K562 (cell line): ENCODE measurements around the gene TGDS. TPM values are rescaled to one million over a fixed set of nuclear protein-coding genes. Genes with fewer than 3 reads are reported as not detected.

Experiments used
- ATAC-seq: fragments of 200-7000 bp; cut with Tn5 transposase; 3 replicates; pipeline ENCODE4 v1.9.1; 2020; ENCODE audit warnings: moderate library complexity
- BruUV-seq: library from RNA; stranded (reverse); fragments of 400-500 nt; replicated peaks from 2 replicates; lab custom pipeline; 2021; lab: Mats Ljungman, UMichigan
- CTCF ChIA-PET: fragments of 300-600 bp; formaldehyde crosslinking; extraction: SDS; loops from one replicate; lab custom pipeline; 2021; ENCODE audit warnings: low intra/inter-chr PET ratio; lab: Yijun Ruan, JAX
- POLR2A ChIA-PET: fragments of 300-600, 350-650 bp; sonication (Branson Sonifier 250); formaldehyde crosslinking; extraction: SDS; loops from one replicate; lab custom pipeline; 2021; ENCODE audit warnings: antibody characterized with exemption, inconsistent platforms; lab: Yijun Ruan, JAX
- DNase-seq, 4 experiments: peaks; one replicate each; pipeline versions ENCODE4 v3.0.0 to v3.0.0-alpha.2; 2011 to 2018; ENCODE audit warnings: low spot score in 3 of 4, mixed read lengths in 3 of 4; ENCODE audit errors: extremely low read depth in 1 of 4
- FAIRE-seq: peaks from 2 replicates; lab custom pipeline; 2011; peaks lifted over from hg19 to GRCh38; lab: Jason Lieb, UNC
- H2AFZ ChIP-seq: 2 replicates; pipeline ENCODE4 v1.6.0; 2011; ENCODE audit warnings: low read depth, low read length, control low read depth, inconsistent platforms
- H3K27ac ChIP-seq: fragments of 200-600 bp; 3 replicates; pipeline ENCODE4 v1.8.0; 2011; ENCODE audit warnings: low read depth, mild to moderate bottlenecking, control low read depth, inconsistent platforms, low read length, moderate library complexity, mixed read lengths; ENCODE audit errors: extremely low read depth
- H3K27me3 ChIP-seq, 2 experiments: fragments of 300-600 bp in 1 of 2; 2 replicates in 1 of 2; 3 replicates in 1 of 2; pipeline versions ENCODE4 v1.6.0 to v1.8.0; 2011; ENCODE audit warnings: inconsistent platforms in 2 of 2, low read length in 2 of 2, mild to moderate bottlenecking in 1 of 2, mixed read lengths in 1 of 2, moderate library complexity in 1 of 2; ENCODE audit not compliant: control insufficient read depth in 2 of 2, insufficient read depth in 2 of 2
- H3K36me3 ChIP-seq: fragments of 300-600 bp; 3 replicates; pipeline ENCODE4 v1.8.0; 2011; ENCODE audit warnings: mild to moderate bottlenecking, low read length, inconsistent platforms; ENCODE audit not compliant: control insufficient read depth, insufficient read depth
- H3K4me1 ChIP-seq, 2 experiments: fragments of 200-600 bp in 1 of 2; replicated peaks in 1 of 2; 2 replicates in 1 of 2; 3 replicates in 1 of 2; pipeline versions ENCODE4 v1.5.1 to v1.8.0; 2011; ENCODE audit warnings: inconsistent platforms in 2 of 2, low read length in 2 of 2, mild to moderate bottlenecking in 1 of 2, mixed read lengths in 1 of 2, moderate library complexity in 1 of 2; ENCODE audit not compliant: control insufficient read depth in 2 of 2, insufficient read depth in 2 of 2
- H3K4me2 ChIP-seq: 2 replicates; pipeline ENCODE4 v1.6.1; 2011; ENCODE audit warnings: low read length, control low read depth, inconsistent platforms, mixed read lengths; ENCODE audit not compliant: insufficient read depth
- H3K4me3 ChIP-seq: fragments of 200-600 bp; sonication (generic), shearing (Covaris generic); 2 replicates; pipeline ENCODE4 v1.5.1; 2016; ENCODE audit warnings: control low read depth, inconsistent platforms
- H3K79me2 ChIP-seq: fragments of 200-600 bp; 3 replicates; pipeline ENCODE4 v1.8.0; 2011; ENCODE audit warnings: low read length, inconsistent platforms; ENCODE audit not compliant: control insufficient read depth, insufficient read depth
- H3K9ac ChIP-seq, 2 experiments: 2 replicates each; pipeline versions ENCODE4 v1.6.0 to v1.6.1; 2011; ENCODE audit warnings: low read depth in 2 of 2, low read length in 2 of 2, control low read depth in 1 of 2, inconsistent platforms in 1 of 2, mild to moderate bottlenecking in 1 of 2, mixed read lengths in 1 of 2; ENCODE audit not compliant: insufficient read depth in 1 of 2
- H3K9me1 ChIP-seq: one replicate; pipeline ENCODE4 v1.6.0; 2011; ENCODE audit warnings: inconsistent platforms, mild to moderate bottlenecking, low read length, moderate library complexity; ENCODE audit not compliant: control insufficient read depth, insufficient read depth
- H3K9me3 ChIP-seq: replicated peaks from 2 replicates; pipeline ENCODE4 v1.5.1; 2011; ENCODE audit warnings: low read depth, low read length, inconsistent platforms; ENCODE audit not compliant: control insufficient read depth, insufficient read depth
- H4K20me1 ChIP-seq: replicated peaks from 2 replicates; pipeline ENCODE4 v1.6.1; 2011; ENCODE audit warnings: low read length, inconsistent platforms, mixed read lengths; ENCODE audit not compliant: control insufficient read depth, insufficient read depth
- C11orf30 ChIP-seq: fragments of 450-650 bp; IDR thresholded peaks from 2 replicates; pipeline ENCODE4 v1.6.1; 2016; ENCODE audit warnings: low read depth, mild to moderate bottlenecking
- CLOCK ChIP-seq: fragments of 250-450 bp; sonication (Bioruptor Pico); IDR thresholded peaks from 2 replicates; pipeline ENCODE4 v1.4.0; 2020; ENCODE audit warnings: mild to moderate bottlenecking, moderate library complexity, borderline replicate concordance
- ILF3 ChIP-seq: fragments of 450-650 bp; IDR thresholded peaks from 2 replicates; pipeline ENCODE4 v1.6.1; 2018; ENCODE audit warnings: antibody characterized with exemption, mild to moderate bottlenecking, moderate library complexity, borderline replicate concordance
- MAFF ChIP-seq: IDR thresholded peaks from 2 replicates; pipeline ENCODE4 v1.6.1; 2012; ENCODE audit warnings: low read length, improper control_type of control experiment
- MAFG ChIP-seq: fragments of 450-650 bp; conservative IDR thresholded peaks from 2 replicates; pipeline ENCODE4 v1.6.1; 2016; ENCODE audit warnings: missing genetic modification characterization, missing compliant biosample characterization
- MAFK ChIP-seq: IDR thresholded peaks from 2 replicates; pipeline ENCODE4 v1.6.1; 2011; ENCODE audit warnings: low read length, improper control_type of control experiment
- MEF2D ChIP-seq: conservative IDR thresholded peaks from 2 replicates; pipeline ENCODE4 v1.6.1; 2016; ENCODE audit warnings: low read depth, missing genetic modification characterization, missing compliant biosample characterization
- SP1 ChIP-seq: sonication (generic); formaldehyde crosslinking; IDR thresholded peaks from 2 replicates; pipeline ENCODE4 v1.8.1; 2022; ENCODE audit warnings: mild to moderate bottlenecking, missing genetic modification reagents
- ZC3H11A ChIP-seq: IDR thresholded peaks from 2 replicates; pipeline ENCODE4 v1.6.1; 2012; ENCODE audit warnings: low read depth, low read length, improper control_type of control experiment
- ZNF212 ChIP-seq: fragments of 450-650 bp; formaldehyde crosslinking; IDR thresholded peaks from 2 replicates; pipeline ENCODE4 v1.4.0; 2020; ENCODE audit warnings: mild to moderate bottlenecking
- ZNF280A ChIP-seq: fragments of 450-650 bp; IDR thresholded peaks from 2 replicates; pipeline ENCODE4 v1.6.1; 2018; ENCODE audit warnings: mild to moderate bottlenecking, low read depth; ENCODE audit not compliant: partially characterized antibody
- ZNF316 ChIP-seq: fragments of 450-650 bp; IDR thresholded peaks from 2 replicates; pipeline ENCODE4 v1.6.1; 2016
- WGBS: fragments of 100-300 bp; shearing (Covaris generic); methylation state at CpG from one replicate; pipeline ENCODE4 v1.1.6; 2016; ENCODE audit warnings: low coverage, mixed read lengths; ENCODE audit not compliant: insufficient coverage; ENCODE audit errors: missing lambda C conversion rate; 5-methylcytosine and 5-hydroxymethylcytosine counted together
- in situ Hi-C: fragments of 300-500 bp; cut with MboI; formaldehyde crosslinking; loops from 4 replicates; pipeline ENCODE4 v1.15.0; 2018; ENCODE audit warnings: inconsistent platforms, mixed read lengths
- intact Hi-C: fragments of 100-400 bp; cut with micrococcal nuclease; formaldehyde crosslinking; loops from 2 replicates; pipeline ENCODE4 v1.14.2; 2022
- polyA plus RNA-seq, 8 experiments: library from polyadenylated mRNA; depleted of rRNA in 4 of 8; stranded (reverse) in 5 of 8; unstranded in 3 of 8; fragments of >200 nt; fragmentation: Nextera tagmentation in 2 of 8; fragmentation: Illumina TruSeq in 1 of 8; extraction: Ambion mirVana in 2 of 8; extraction: Trizol in 1 of 8; gene quantifications; 2 replicates each; pipeline versions ENCODE4 v1.2.1 to v1.2.3, GENCODE V29; 2011 to 2014; ENCODE audit warnings: inconsistent platforms in 1 of 8, missing spikeins in 1 of 8
- total RNA-seq, 7 experiments: library from RNA; depleted of rRNA in 6 of 7; stranded (reverse); fragments of >200 nt in 6 of 7; fragmentation: Illumina TruSeq in 2 of 7; extraction: Trizol in 2 of 7; gene quantifications; 2 replicates each; pipeline versions ENCODE4 v1.2.1 to v1.2.3, GENCODE V29; 2011 to 2021; ENCODE audit warnings: low replicate concordance in 1 of 7
- TF ChIP-seq, protein P1 (sequence below): fragments of 250-450 bp; sonication (Bioruptor Pico); IDR thresholded peaks from 2 replicates; pipeline ENCODE4 v1.8.0; 2021; ENCODE audit warnings: moderate library complexity, mild to moderate bottlenecking, inconsistent platforms

Gene TGDS
- total and polyA plus RNA-seq, 9 of the 15 experiments (the other 6 are each of a cell fraction or from before 2014, with no cell fraction given) = 9.9 to 43.7 (median 21.4) TPM

DNA sequence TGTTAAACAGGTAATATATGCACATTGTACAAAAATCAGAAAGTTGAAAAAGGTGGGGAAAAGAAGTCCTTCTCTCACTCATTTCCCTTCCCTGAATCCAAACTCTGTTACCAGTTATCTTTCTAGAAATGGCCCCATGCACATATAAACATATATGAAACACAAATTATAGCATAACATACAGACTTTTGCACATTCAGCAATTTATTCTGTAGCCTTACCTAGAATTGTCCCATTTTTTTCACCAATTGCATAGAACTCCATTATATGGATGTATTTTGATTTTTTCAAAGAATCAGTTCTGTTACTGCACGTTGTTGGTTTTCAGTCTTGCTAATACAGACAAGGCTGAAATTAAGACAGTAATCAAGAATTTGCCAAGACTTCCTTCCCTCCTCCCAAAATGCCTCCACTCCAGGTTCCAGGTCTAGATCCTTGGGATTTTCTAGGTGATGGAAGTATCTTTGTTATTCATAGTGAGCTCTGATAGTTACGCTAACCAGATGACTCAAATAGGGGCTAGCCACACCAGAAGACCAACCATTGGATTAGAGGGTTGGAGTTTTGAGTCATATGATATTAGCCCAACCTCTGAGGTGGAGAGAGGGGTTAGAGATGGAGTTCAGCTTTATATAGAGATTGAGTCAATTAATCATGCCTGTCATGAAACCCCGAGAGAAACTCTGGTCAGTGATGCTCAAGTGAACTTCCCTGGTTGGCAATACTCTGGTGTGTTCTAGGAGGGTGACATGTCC is 36.5 kb upstream of the TGDS start:
- no peaks in the 10 kb centered on the region for H3K79me2 ChIP-seq
- H3K4me1 ChIP-seq = no peaks in the 10 kb centered on the region
- POLR2A ChIA-PET = no interaction called here
- BruUV-seq = no TSS peak
- H3K36me3 ChIP-seq = peaks cover 8% of the 10 kb centered on the region; the same call in 1 of the 3 replicates
- DNase-seq (no peak), FAIRE-seq (no peak), ATAC-seq (no peak)
- TF ChIP-seq MEF2D = no peak
- no peak for TF ChIP-seq ZNF280A
- TF ChIP-seq MAFK = peak; percentile 61
- TF ChIP-seq ILF3 = no peak
- no peak for TF ChIP-seq ZC3H11A
- TF ChIP-seq ZNF212 (CRISPR knock-in tag) = no peak
- TF ChIP-seq, protein P1, sequence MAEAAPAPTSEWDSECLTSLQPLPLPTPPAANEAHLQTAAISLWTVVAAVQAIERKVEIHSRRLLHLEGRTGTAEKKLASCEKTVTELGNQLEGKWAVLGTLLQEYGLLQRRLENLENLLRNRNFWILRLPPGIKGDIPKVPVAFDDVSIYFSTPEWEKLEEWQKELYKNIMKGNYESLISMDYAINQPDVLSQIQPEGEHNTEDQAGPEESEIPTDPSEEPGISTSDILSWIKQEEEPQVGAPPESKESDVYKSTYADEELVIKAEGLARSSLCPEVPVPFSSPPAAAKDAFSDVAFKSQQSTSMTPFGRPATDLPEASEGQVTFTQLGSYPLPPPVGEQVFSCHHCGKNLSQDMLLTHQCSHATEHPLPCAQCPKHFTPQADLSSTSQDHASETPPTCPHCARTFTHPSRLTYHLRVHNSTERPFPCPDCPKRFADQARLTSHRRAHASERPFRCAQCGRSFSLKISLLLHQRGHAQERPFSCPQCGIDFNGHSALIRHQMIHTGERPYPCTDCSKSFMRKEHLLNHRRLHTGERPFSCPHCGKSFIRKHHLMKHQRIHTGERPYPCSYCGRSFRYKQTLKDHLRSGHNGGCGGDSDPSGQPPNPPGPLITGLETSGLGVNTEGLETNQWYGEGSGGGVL = no peak
- TF ChIP-seq MAFF = peak; percentile 63
- no peak for TF ChIP-seq SP1
- TF ChIP-seq C11orf30 = peak; percentile 70
- TF ChIP-seq MAFG = 0 out of 2 replicates have a peak, but pooled peaks have one; percentile 27
- peak; percentile 72 for TF ChIP-seq ZNF316
- TF ChIP-seq CLOCK (CRISPR knock-in tag) = no peak
- no peaks in the 10 kb centered on the region for H3K9me3 ChIP-seq
- CTCF ChIA-PET = no interaction called here
- WGBS = 61% methylated on average over 3 of the region's 3 CpGs
- no peak overlapping the region for H2AFZ ChIP-seq
- no peak overlapping the region for H3K4me3 ChIP-seq
- no peak overlapping the region for H3K9ac ChIP-seq
- in situ Hi-C loops (no loop called here), intact Hi-C loops (no loop called here)
- H3K4me2 ChIP-seq = no peak overlapping the region
- H3K27me3 ChIP-seq = no peaks in the 10 kb centered on the region
- H3K9me1 ChIP-seq = no peaks in the 10 kb centered on the region
- no peaks in the 10 kb centered on the region for H4K20me1 ChIP-seq
- H3K27ac ChIP-seq = no peak overlapping the region
